ENCODE measurements around the gene INPP5K.

DNA sequence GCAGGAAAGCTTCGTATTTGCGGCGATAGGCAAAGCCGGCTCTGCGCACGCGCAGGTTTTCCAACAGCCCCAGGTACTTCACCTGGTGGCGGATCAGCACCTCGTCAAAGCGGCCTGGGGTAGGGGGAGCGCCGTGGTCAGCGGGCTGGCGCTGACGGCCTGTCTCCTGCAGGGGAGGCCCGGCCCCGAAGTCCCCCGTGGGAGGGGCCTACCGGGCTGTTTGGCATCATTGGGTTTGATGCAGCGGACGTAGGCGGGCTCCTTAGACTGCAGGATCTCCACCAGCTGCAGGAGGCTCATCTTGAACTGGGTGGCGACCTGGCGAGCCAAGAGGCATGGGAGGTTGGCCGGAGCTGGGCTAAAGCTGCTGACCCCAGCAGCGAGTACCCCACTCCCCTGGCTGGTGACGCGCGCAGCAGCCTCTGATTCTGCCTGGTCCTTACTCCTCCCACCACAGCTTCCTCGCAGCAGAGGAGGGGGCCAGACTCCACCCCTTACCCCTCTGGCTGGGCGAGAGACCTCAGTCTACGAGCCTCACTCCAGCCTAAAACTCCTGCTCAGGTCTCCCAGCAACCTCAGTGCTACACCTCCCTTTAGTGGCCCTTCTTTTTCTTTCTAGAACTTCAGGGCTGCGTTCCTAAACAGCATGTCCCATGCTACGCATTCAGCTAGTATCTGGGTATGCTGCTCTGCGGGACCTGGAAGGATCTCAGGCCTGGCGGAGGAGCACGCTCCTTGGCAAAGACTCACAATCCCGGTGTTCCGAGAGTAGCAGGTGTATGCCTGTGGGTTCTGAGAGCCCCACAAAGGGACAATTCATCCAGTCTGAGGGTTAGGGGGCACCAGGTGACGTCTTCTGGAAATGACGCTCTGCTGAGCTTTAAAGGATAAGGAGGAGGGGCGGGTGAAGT, 44.2 kb downstream of the INPP5K start:
- no peak for TF ChIP-seq PPARA (CRISPR knock-in tag; IDR thresholded peaks at IDR 0.05; ENCODE audit: borderline replicate concordance)
- TF ChIP-seq, protein P1, sequence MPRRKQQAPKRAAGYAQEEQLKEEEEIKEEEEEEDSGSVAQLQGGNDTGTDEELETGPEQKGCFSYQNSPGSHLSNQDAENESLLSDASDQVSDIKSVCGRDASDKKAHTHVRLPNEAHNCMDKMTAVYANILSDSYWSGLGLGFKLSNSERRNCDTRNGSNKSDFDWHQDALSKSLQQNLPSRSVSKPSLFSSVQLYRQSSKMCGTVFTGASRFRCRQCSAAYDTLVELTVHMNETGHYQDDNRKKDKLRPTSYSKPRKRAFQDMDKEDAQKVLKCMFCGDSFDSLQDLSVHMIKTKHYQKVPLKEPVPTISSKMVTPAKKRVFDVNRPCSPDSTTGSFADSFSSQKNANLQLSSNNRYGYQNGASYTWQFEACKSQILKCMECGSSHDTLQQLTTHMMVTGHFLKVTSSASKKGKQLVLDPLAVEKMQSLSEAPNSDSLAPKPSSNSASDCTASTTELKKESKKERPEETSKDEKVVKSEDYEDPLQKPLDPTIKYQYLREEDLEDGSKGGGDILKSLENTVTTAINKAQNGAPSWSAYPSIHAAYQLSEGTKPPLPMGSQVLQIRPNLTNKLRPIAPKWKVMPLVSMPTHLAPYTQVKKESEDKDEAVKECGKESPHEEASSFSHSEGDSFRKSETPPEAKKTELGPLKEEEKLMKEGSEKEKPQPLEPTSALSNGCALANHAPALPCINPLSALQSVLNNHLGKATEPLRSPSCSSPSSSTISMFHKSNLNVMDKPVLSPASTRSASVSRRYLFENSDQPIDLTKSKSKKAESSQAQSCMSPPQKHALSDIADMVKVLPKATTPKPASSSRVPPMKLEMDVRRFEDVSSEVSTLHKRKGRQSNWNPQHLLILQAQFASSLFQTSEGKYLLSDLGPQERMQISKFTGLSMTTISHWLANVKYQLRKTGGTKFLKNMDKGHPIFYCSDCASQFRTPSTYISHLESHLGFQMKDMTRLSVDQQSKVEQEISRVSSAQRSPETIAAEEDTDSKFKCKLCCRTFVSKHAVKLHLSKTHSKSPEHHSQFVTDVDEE (CRISPR knock-in tag; IDR thresholded peaks at IDR 0.05): no peak
- TF ChIP-seq, protein P2, sequence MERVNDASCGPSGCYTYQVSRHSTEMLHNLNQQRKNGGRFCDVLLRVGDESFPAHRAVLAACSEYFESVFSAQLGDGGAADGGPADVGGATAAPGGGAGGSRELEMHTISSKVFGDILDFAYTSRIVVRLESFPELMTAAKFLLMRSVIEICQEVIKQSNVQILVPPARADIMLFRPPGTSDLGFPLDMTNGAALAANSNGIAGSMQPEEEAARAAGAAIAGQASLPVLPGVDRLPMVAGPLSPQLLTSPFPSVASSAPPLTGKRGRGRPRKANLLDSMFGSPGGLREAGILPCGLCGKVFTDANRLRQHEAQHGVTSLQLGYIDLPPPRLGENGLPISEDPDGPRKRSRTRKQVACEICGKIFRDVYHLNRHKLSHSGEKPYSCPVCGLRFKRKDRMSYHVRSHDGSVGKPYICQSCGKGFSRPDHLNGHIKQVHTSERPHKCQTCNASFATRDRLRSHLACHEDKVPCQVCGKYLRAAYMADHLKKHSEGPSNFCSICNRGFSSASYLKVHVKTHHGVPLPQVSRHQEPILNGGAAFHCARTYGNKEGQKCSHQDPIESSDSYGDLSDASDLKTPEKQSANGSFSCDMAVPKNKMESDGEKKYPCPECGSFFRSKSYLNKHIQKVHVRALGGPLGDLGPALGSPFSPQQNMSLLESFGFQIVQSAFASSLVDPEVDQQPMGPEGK (CRISPR knock-in tag; IDR thresholded peaks at IDR 0.05; ENCODE audit: borderline replicate concordance): no peak
- TF ChIP-seq ZC3H10 (CRISPR knock-in tag; IDR thresholded peaks at IDR 0.05): no peak
- no peak for TF ChIP-seq SNAI2 (CRISPR knock-in tag; IDR thresholded peaks at IDR 0.05)
- no peak for TF ChIP-seq TCF4 (CRISPR knock-in tag; IDR thresholded peaks at IDR 0.05; ENCODE audit: borderline replicate concordance)
